Transverse colon (tissue), 4 donors: Measurements from ENCODE around the gene VTCN1. TPM values are rescaled to one million over a fixed set of nuclear protein-coding genes. Genes with fewer than 3 reads are reported as not detected.

Experiments
- DNase-seq: peaks from one replicate; pipeline ENCODE4 v3.0.0-alpha.2; 2019
- H3K27ac ChIP-seq, 4 donors: fragments of 200-600 bp; sonication (generic); 2 replicates each; pipeline ENCODE4 v1.5.1; 2016 to 2018; ENCODE audit warnings: inconsistent platforms in 4 of 4
- H3K27me3 ChIP-seq: fragments of 200-600 bp; sonication (generic); 2 replicates; pipeline ENCODE4 v1.5.1; 2017; ENCODE audit warnings: inconsistent platforms
- H3K36me3 ChIP-seq, 4 donors: fragments of 200-600 bp; sonication (generic); 2 replicates each; pipeline ENCODE4 v1.5.1; 2017 to 2019; ENCODE audit warnings: inconsistent platforms in 4 of 4
- H3K4me1 ChIP-seq, 4 donors: fragments of 200-600 bp; sonication (generic); 2 replicates each; pipeline ENCODE4 v1.5.1; 2017 to 2020; ENCODE audit warnings: inconsistent platforms in 4 of 4
- H3K4me3 ChIP-seq, 4 donors: fragments of 200-600 bp; sonication (generic); 1 replicate in 1 of 4; 2 replicates in 3 of 4; pipeline versions ENCODE4 v1.5.1 to v1.6.1; 2017 to 2019; ENCODE audit warnings: inconsistent platforms in 4 of 4
- H3K9me3 ChIP-seq, 2 donors: fragments of 200-600 bp; sonication (generic); 2 replicates each; pipeline ENCODE4 v1.5.1; 2017 to 2019; ENCODE audit warnings: inconsistent platforms in 2 of 2
- EP300 ChIP-seq: sonication (generic); formaldehyde crosslinking; IDR thresholded peaks from one replicate; pipeline ENCODE4 v1.6.1; 2017; ENCODE audit warnings: antibody characterized with exemption, low read depth
- POLR2A ChIP-seq: fragments of 450-650 bp; IDR thresholded peaks from one replicate; pipeline ENCODE4 v1.6.1; 2016; ENCODE audit warnings: antibody characterized with exemption, mild to moderate bottlenecking, moderate library complexity
- POLR2AphosphoS5 ChIP-seq, 3 donors: sonication (generic); formaldehyde crosslinking; IDR thresholded peaks; one replicate each; pipeline ENCODE4 v1.6.1; 2016; ENCODE audit warnings: antibody characterized with exemption in 3 of 3
- WGBS, 2 donors: methylation state at CpG; one replicate each; pipeline ENCODE4 v1.1.5; 2018; ENCODE audit warnings: low coverage in 1 of 2; 5-methylcytosine and 5-hydroxymethylcytosine counted together
- in situ Hi-C, 4 donors: fragments of 200-750 bp; cut with MboI; loops; one replicate each; pipeline versions ENCODE4 v1.15.0 to v1.15.1; 2017; ENCODE audit warnings: low sequenced_read_pairs in 3 of 4, low pct_ligation_motif_present in 1 of 4, low pct_unique_long_range_greater_than_20kb in 1 of 4
- intact Hi-C: fragments of 100-400 bp; cut with DNase I; formaldehyde crosslinking; loops from one replicate; pipeline ENCODE4 v1.15.1; 2023; ENCODE audit warnings: low total_unique reads
- total RNA-seq, 4 donors: library from RNA; depleted of rRNA; stranded (reverse); fragments of >200 nt; gene quantifications; one replicate each; pipeline ENCODE4 v1.1.0, GENCODE V29; 2016
- TF ChIP-seq, protein P1 (sequence below), 5 experiments: fragments of 200-600 bp in 3 of 5; fragments of 450-650 bp in 2 of 5; sonication (generic) in 3 of 5; IDR thresholded peaks; 1 replicate in 2 of 5; 2 replicates in 3 of 5; pipeline ENCODE4 v1.5.1; 2016 to 2017; ENCODE audit warnings: antibody characterized with exemption in 5 of 5, inconsistent platforms in 3 of 5, mild to moderate bottlenecking in 2 of 5, moderate library complexity in 1 of 5

The VTCN1 gene
- total RNA-seq, 4 donors from 2014 or later, result not detected

DNA sequence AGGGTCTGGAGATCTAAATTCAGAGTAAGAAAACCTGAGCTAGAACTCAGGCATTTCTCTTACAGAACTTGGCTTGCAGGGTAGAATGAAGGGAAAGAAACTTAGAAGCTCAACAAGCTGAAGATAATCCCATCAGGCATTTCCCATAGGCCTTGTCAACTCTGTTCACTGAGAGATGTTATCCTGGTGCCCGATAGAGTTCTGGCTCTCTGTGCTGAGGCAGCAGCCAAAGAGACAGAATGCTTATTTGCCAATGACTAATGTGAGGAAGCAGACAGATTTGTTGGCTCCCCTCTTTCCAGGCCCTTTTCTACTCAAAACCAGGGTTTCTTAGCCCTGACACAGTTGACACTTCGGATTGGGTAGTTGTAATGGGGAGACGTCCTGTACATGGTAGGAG, 66.9 kb downstream of the VTCN1 start:
- no peak for DNase-seq
- in situ Hi-C loops (no loop called here), intact Hi-C loops (no loop called here)
- Histone ChIP-seq H3K9me3 (no peaks in the 10 kb centered on the region), H3K36me3 (no peaks in the 10 kb centered on the region), H3K27me3 (no peaks in the 10 kb centered on the region), H3K27ac (no peak overlapping the region), H3K4me3 (no peak overlapping the region), H3K4me1 (no peaks in the 10 kb centered on the region)
- WGBS, 2 donors, result 94 to 100% methylated on average over 1 to 3 of the region's 3 CpGs
- no peak for TF ChIP-seq POLR2AphosphoS5 (IDR thresholded peaks at IDR 0.05)
- TF ChIP-seq, protein P1, sequence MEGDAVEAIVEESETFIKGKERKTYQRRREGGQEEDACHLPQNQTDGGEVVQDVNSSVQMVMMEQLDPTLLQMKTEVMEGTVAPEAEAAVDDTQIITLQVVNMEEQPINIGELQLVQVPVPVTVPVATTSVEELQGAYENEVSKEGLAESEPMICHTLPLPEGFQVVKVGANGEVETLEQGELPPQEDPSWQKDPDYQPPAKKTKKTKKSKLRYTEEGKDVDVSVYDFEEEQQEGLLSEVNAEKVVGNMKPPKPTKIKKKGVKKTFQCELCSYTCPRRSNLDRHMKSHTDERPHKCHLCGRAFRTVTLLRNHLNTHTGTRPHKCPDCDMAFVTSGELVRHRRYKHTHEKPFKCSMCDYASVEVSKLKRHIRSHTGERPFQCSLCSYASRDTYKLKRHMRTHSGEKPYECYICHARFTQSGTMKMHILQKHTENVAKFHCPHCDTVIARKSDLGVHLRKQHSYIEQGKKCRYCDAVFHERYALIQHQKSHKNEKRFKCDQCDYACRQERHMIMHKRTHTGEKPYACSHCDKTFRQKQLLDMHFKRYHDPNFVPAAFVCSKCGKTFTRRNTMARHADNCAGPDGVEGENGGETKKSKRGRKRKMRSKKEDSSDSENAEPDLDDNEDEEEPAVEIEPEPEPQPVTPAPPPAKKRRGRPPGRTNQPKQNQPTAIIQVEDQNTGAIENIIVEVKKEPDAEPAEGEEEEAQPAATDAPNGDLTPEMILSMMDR (IDR thresholded peaks at IDR 0.05), result no peak
- TF ChIP-seq POLR2A, result no peak
- no peak for TF ChIP-seq EP300

DNA sequence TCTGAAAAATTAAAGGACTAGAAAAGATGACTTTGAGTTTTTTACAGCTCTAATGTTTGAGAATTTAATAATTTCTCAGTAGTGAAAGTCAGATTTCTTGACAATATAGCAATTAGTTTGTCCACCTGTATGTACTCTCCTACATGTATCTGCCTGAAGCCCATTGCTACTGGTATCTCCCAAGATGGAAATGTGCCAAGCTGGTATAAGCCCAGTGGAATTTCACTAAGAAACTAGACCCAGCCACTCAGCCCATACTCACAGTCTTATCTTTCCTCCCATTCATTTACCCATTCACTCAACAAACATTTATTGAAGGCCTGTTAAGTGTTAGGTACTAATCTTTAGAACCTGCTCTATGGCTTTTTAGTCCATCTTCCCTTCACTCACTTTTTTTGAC, 67.6 kb downstream of the VTCN1 start:
- H3K27ac ChIP-seq, result no peak overlapping the region
- no peak overlapping the region for H3K4me3 ChIP-seq
- intact Hi-C loops, result no loop called here
- H3K36me3 ChIP-seq, result no peaks in the 10 kb centered on the region
- H3K9me3 ChIP-seq, result no peaks in the 10 kb centered on the region
- TF ChIP-seq EP300, result no peak
- TF ChIP-seq, protein P1 (IDR thresholded peaks at IDR 0.05), result no peak
- no peak for TF ChIP-seq POLR2A
- no peaks in the 10 kb centered on the region for H3K27me3 ChIP-seq
- in situ Hi-C loops, result no loop called here
- no peaks in the 10 kb centered on the region for H3K4me1 ChIP-seq
- DNase-seq, result no peak

DNA sequence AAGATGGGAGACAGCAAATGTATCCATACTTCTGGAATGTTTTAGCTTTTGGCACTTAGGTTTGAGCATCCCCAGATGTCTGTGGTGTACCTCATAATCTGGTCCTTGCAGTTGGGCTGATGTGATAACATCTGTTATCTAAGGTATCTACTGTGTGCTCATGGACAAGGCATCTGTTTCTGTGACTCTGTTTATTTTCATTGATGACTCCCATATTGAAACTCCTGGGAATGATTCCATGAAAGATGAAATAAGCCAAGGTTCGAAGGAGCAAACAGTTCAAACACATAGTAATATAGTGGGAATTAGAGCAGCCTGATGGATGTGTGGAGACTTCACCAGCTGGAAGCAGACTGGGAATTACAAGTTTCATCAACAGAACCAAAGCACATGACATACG, 68.5 kb downstream of the VTCN1 start:
- no peaks in the 10 kb centered on the region for H3K4me1 ChIP-seq
- no peak overlapping the region for H3K4me3 ChIP-seq
- in situ Hi-C loops (no loop called here), intact Hi-C loops (no loop called here)
- no peaks in the 10 kb centered on the region for H3K36me3 ChIP-seq
- TF ChIP-seq EP300 (no peak), POLR2AphosphoS5 (IDR thresholded peaks at IDR 0.05) (no peak), POLR2A (no peak)
- TF ChIP-seq, protein P1 (IDR thresholded peaks at IDR 0.05), result no peak
- WGBS, 2 donors, result 60 to 77% methylated on average over 2 of the region's 2 CpGs
- DNase-seq, result no peak
- H3K9me3 ChIP-seq, result no peaks in the 10 kb centered on the region
- H3K27ac ChIP-seq, result no peak overlapping the region
- H3K27me3 ChIP-seq, result no peaks in the 10 kb centered on the region

DNA sequence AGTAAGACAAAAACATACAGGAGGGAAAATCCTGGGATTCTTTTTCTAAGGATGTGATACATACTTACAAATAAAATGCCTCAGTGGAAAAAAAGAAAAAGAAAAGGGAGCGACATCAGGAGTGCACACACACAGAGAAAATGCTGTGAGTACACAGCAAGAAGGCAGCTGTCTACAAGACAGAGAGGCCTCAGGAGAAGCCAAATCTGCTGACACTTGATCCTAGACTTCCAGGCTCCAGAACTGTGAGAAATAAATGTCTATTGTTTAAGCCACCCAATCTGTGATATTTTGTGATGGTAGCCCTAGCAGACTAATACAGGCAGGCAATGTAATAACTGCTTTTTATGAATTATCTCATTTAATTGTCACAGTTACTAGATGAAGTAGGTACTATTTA, 72.2 kb downstream of the VTCN1 start:
- Histone ChIP-seq H3K27me3 (no peaks in the 10 kb centered on the region), H3K27ac (no peak overlapping the region), H3K36me3 (no peaks in the 10 kb centered on the region), H3K9me3 (no peaks in the 10 kb centered on the region), H3K4me1 (no peaks in the 10 kb centered on the region), H3K4me3 (no peak overlapping the region)
- DNase-seq, result no peak
- intact Hi-C loops (no loop called here), in situ Hi-C loops (no loop called here)
- TF ChIP-seq, protein P1 (IDR thresholded peaks at IDR 0.05), result no peak
- no peak for TF ChIP-seq POLR2A
- 90 to 100% methylated on average over 1 of the region's 1 CpG for WGBS, 2 donors
